COLO668 (cell line): Measurements from ENCODE around the gene ZSWIM5.
"Not testable (repeated sequence)": the region's sequence is repeated elsewhere in the genome, so short reads cannot be mapped to it uniquely, and the experiment has no call there.

Experiments
- DNase-seq: peaks from one replicate; lab custom pipeline; 2025; ENCODE audit not compliant: unreplicated experiment; lab: John Stamatoyannopoulos, UW

The ZSWIM5 gene

DNA sequence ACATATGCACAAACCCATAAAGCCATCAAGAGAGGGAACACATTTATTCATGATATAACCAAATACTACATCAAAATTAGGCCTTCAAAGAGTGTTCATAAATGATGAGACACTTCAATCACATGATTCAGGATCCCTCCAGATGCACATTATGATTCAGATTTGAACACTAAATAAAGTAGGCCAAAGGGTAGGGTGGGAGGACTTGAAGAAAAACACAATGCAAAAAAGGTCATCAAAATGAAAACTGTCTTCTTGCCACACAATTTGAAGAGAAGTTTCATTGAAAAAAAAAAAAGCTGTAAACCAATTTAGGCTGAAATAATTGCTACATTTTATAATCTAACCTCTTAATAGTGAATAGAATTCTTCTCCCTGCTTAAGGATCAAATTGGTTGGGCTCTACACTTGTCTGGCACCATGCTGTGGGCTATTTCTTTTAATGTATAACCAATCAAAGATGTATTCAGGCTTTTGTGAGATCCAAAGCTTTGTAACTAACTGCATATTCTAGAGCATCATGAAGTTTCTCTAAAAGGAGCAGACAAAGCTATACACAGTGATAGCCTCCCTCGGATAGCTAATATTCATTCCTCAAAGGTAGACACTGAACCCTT, 58.1 kb downstream of the ZSWIM5 start:
- DNase-seq, result no peak

DNA sequence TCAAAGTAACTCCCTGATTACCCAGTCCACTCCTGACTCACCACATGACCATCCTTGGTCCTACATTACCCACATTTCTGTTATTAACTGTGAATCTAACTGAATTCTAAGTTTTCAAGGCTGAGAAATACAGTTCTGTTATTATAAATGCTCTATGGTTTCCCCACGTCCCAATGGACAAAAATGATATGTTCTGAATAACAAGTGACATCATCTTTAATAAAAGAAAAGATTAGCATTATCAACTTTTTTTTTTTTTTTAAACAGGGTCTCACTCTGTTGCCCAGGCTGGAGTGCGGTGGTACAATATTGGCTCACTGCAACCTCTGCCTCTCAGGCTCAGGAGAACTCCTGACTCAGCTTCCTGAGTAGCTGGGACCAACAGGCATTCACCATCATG, 59.6 kb downstream of the ZSWIM5 start:
- no peak for DNase-seq

DNA sequence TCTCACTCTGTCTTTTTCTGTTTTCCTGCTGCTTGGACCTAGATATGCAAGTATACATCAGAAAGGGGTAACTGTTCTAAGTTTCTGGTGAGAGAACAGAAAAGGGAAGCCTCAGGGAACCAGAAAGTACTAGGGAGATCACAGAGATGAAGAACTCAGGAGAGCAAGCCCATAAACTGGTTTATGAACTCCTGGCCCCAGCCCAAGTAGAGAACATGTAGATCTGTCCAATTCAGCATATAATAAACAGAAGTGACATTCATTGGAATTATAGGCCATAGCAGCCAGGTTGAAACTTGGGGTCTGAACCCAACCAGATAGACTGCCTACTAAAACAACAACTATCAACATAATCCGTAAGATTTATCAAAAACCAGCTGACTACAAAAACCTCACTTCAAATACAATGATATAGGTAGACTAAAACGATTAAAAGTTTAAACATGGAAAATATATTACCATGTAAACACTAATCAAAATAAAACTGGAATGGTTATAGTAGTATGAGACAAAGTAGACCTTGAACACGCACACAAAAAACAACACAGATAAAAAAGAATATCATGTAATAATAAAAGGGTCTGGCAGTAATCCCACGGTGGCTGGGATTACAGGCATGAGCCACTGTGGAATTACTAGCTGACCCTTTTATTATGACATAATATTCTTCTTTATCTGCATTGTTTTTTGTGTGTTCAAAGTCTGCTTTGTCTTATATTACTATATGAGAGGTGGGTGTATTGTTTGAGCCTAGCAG, 65.0 kb downstream of the ZSWIM5 start:
- no peak for DNase-seq

DNA sequence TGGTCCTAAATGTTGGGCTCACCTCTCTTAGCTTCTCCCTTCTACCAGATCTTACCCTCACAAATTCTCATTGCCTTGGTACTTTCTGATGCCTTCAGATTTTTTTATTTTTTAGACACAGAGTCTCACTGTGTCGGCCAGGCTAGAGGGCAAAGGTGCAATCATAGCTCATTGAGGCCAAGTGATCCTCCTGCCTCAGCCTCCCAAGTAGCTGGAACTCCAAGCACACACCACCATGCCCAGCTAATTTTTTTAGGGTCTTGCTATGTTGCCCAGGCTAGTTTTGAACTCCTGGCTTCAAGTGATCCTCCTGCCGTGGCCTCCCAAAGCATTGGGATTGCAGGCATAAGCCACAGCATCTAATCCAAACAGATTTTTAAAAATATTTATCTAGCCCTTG, 69.4 kb downstream of the ZSWIM5 start:
- DNase-seq, result no peak

DNA sequence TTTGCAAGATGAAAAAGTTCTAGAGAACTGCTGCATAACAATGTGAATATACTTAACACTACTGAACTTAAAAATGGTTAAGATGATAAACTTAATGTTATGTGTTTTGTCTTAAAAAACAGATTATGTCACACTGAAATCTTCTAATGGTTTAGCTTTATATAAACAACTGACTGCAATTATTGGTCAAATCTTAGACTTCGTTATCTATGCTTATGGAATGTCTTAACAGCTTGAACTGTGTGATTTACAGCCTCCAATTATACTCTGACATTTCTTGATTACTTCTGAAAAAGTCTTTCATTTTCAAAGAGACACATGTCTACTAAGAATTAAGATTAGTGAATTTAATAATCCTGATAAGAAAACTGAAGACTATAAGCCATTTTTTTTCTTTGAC, 71.1 kb downstream of the ZSWIM5 start:
- no peak for DNase-seq

DNA sequence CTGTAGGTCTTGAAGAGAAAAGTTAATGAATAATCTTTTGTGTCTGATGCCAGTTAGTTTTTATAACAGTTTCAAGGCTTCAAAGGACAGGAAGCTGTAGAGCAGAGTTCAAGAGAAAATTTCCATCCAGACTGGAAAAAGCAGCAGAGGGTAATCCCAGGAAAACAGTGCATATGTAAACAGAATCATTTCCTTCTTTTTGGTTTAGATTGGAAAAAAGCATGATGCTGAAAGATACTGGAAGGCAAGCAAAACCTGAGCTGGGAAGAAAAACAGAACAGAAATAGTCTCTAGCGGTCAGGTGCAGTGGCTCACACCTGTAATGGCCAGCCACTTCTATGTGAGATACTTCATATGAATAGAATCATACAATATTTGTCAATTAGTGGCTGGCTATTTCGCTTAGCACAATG, 71.9 kb downstream of the ZSWIM5 start:
- DNase-seq, result no peak

DNA sequence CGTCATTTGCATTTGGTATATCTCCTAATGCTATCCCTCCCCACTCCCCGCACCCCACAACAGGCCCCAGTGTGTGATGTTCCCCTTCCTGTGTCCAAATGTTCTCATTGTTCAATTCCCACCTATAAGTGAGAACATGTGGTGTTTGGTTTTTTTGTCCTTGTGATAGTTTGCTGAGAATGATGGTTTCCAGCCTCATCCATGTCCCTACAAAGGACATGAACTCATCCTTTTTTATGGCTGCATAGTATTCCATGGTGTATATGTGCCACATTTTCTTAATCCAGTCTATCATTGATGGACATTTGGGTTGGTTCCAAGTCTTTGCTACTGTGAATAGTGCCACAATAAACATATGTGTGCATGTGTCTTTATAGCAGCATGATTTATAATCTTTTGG, 73.7 kb downstream of the ZSWIM5 start:
- DNase-seq, result not testable (repeated sequence)

DNA sequence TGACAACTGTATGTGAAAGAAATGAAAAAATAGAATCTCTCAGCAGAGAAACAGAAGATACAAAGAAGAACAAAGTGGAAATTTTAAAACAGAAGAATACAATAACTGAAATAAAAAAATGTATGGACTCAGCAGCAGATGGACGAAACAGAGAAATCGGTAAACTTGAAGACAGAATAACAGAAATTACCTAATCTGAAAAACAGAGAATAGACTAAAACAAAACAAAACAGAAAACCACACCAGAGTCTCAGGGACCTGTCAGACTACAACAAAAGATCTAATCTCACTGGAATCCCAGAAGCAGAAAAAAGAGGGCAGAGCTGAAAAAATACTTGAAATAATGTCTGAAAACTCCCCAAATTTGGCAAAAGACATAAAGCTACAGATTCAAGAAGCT, 83.0 kb downstream of the ZSWIM5 start:
- no peak for DNase-seq

DNA sequence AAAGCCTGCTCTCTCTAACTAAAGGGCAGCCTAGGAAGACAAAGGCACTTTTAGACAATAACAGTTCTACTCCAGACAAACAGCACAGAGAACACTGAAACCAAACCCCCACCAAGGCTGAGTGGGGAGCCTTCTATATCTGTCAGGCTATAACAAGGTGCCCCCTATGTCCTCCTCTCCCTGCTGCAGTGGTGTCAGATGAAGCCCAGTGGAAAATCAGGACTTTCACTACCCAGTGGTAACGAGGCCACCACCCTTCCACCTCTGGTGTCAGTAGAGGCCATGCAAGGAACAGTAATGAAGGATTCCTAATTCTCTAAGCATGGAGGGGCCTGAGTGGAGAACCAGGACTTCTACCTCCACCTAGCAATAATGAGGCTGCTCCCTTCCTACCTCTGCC, 83.7 kb downstream of the ZSWIM5 start:
- no peak for DNase-seq

DNA sequence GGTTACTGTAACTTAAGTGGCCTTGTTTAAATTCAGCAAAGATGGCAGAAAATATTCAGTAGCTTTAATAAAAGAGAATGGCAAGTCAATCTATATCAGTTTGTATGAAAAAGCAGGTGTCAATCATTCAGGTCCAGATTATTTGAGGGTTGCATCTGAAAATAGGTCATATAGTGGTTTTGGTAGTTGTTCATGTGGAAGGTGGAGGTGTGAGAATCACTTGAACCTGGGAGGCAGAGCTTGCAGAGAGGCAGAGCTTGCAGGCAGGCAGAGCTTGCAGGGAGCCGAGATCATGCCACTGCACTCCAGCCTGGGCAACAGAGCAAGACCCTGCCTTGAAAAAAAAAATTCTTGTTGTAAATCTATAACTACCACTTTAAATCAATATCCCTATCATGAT, 88.6 kb downstream of the ZSWIM5 start:
- DNase-seq, result no peak

DNA sequence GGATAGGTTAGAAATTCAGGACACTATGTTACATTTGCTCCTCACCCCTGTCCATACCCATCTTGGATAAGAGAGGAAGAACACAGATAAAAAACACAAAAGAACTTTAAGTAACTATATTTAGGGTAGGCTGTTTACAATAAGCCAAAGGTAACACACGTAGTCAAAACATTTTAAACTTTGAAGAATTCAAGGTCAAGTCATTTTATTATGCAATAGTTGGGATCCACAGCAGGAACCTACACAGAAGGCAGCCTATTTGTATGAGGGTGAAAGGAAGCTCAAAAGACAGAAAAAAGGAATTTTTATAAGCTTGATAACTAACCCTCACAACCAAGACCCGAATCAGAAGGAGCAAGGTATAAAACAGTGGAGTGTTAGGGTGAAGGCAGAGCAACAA, 89.6 kb downstream of the ZSWIM5 start:
- no peak for DNase-seq

DNA sequence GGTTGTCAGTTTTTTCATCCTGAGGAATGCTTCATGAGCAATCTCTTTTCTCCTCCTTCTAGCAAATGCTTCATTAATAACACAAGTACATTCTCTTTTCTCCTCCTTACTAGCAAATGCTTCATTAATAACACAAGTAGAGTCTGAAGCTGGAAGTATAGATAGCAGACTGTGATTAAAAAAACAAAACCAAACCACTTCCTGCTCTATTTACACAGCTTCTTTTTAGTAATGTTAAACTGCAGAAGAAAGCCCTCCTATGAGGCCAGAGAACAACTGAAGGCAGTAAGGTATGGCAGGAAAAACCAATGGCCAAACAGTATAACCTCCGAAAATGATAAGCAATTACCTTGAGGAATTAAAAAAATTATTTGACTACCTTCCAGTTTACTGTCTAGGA, 90.1 kb downstream of the ZSWIM5 start:
- DNase-seq, result no peak

DNA sequence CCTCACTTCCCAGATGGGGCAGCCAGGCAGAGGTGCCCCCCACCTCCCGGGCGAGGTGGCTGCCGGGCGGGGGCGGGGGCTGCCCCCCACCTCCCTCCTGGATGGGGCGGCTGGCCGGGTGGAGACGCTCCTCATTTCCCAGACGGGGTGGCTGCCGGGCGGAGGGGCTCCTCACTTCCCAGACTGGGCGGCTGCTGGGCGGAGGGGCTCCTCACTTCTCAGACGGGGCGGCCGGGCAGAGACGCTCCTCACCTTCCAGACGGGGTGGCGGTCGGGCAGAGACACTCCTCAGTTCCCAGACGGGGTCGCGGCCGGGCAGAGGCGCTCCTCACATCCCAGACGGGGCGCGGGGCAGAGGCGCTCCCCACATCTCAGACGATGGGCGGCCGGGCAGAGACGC, 91.2 kb downstream of the ZSWIM5 start:
- DNase-seq, result not testable (repeated sequence)

DNA sequence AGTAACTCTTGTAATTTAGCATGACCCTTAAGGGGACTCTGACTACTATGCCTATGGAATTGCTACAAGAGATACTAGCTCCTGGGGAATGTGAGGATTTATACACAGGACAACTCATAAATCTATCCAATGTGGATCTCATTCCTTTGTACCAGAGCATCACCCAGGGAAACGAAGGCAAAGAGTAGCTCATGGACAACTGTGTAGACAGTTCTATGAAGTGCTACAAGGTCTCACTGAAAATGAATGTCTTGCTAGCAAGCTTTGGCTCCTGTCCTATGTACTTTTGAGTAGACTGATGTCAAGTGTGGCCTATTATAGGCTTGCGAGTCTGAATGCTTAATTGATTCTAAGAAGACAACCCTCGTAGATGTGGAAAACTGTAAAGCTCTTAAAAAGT, 93.7 kb downstream of the ZSWIM5 start:
- DNase-seq, result no peak

DNA sequence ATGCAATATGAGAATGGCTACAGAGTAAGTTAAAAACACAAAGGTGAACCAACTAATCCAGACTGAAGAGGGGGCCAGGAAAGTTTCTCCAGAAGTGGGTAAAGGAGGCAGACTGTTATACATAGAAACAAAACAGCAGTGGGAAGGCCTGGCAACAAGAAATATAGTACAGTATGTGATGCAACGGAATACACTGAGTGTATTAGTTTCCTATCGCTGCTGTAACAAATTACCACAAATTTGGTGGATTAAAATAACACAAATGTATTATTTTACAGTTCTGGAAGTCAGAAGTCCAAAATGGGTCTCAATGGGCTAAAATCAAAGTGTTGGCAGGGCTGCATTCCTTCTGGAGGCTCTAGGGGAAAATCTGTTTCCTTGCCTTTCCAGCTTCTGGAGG, 95.2 kb downstream of the ZSWIM5 start:
- DNase-seq, result no peak

DNA sequence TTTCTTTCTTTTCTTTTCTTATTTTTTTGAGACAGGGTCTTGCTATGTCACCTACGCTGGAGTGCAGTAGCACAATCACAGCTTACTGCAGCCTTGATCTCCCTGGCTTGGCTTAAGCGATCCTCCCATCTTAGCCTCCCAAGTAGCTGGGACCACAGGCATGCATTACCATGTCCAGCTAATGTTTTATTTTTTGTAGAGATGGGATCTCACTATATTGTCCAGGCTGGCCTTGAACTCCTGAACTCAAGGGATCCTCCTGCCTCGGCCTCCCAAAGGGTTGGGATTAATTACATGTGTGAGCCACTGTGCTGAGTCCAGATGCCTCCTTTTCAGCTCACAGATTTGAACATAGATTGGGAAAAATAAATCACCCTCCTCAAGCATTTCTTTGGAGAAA, 98.6 kb downstream of the ZSWIM5 start:
- DNase-seq, result no peak

DNA sequence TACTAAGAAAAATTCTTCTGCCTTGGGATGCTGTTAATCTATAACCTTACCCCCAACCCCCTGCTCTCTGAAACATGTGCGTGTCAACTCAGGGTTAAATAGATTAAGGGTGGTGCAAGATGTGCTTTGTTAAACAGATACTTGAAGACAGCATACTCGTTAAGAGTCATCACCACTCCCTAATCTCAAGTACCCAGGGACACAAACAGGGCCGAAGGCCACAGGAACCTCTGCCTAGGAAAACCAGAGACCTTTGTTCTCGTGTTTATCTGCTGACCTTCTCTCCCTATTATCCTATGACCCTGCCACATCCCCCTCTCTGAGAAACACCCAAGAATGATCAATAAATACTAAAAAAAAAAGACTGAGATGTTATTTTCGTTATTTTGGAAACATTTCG, 99.5 kb downstream of the ZSWIM5 start:
- not testable (repeated sequence) for DNase-seq

DNA sequence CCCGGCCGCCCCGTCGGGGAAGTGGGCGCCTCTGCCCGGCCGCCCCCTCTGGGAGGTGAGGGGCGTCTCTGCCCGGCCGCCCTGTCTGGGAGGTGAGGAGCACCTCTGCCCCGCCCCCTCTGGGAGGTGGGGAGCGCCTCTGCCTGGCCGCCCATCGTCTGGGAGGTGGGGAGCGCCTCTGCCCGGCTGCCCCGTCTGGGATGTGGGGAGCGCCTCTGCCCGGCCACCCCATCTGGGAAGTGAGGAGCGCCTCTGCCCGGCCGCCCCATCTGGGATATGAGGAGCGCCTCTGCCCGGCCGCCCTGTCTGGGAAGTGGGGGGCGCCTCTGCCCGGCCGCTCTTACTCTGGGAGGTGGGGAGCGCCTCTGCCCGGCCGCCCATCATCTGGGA, 100.3 kb downstream of the ZSWIM5 start:
- not testable (repeated sequence) for DNase-seq

DNA sequence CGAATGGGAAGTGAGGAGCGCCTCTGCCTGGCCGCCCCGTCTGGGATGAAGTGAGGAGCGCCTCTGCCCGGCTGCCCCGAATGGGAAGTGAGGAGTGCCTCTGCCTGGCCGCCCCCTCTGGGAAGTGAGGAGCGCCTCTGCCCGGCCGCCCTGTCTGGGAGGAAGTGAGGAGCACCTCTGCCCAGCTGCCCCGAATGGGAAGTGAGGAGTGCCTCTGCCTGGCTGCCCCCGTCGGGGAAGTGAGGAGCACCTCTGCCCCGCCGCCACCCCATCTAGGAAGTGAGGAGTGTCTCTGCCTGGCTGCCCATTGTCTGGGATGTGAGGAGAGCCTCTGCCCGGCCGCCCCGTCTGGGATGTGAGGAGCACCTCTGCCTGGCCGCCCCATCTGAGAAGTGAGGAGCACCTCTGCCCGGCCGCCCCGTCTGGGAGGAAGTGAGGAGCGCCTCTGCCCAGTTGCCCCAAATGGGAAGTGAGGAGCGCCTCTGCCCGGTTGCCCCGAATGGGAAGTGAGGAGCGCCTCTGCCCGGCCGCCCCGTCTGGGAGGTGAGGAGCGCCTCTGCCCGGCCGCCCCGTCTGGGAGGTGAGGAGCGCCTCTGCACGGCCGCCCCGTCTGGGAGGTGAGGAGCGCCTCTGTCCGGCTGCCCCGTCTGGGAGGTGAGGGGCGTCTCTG, 100.8 kb downstream of the ZSWIM5 start:
- not testable (repeated sequence) for DNase-seq

DNA sequence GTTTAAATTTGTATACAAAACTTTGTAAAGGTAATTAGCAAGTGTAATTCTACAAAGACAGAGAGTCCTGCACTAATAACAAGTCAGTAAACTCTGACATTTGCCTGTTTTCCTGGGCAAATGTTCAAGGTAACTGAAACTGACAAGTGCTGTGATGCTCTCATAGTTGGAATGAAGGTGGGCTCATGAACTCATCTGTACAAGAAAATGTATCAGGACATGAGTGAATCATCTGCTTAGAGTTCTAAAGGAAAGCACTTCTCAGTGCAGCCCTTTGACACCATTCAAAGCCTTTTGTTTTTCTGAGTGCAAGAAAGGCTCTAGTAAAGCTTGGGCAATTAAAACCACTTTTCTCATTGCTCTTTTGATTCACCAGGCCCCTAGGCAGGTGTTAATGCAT, 102.9 kb downstream of the ZSWIM5 start:
- no peak for DNase-seq

DNA sequence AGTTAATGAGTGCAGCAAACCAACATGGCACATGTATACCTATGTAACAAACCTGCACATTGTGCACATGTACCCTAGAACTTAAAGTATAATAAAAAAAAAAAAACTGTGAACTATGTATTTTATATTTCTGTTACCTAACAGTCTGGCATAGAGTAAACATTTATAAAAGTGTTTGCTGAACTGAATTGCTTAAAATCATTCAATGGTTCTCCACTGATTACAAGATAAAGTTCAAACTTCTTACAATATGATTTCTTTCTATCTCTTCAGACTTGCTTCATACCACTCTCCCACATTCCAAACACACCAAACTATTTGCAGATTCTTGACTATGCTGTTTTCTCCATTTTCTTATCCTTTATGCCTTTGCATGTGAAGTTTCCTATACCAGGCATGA, 104.5 kb downstream of the ZSWIM5 start:
- no peak for DNase-seq

DNA sequence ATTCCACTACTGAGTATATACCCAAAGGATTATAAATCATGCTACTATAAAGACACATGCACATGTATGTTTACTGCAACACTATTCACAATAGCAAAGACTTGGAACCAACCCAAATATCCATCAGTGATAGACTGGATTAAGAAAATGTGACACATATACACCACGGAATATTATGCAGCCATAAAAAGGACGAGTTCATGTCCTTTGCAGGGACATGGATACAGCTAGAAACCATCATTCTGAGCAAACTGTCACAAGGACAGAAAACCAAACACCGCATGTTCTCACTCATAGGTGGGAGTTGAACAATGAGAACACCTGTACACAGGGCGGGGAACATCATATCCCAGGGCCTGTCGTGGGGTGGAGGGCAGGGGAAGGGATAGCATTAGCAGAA, 104.9 kb downstream of the ZSWIM5 start:
- not testable (repeated sequence) for DNase-seq
